GM19023 (cell line): ENCODE data around the gene PHLPP1.
"Not testable (repeated sequence)": the region's sequence is repeated elsewhere in the genome, so short reads cannot be mapped to it uniquely, and the experiment has no call there.

Experiments used
- ATAC-seq: cut with Tn5 transposase; IDR thresholded peaks from one replicate; pipeline ENCODE4 v1.9.1; 2021; ENCODE audit warnings: mild to moderate bottlenecking, moderate library complexity; ENCODE audit not compliant: unreplicated experiment

The PHLPP1 gene

GRCh38 chr18:62740650-62741049, 25.3 kb downstream of the PHLPP1 start:
- ATAC-seq: not testable (repeated sequence)

GRCh38 chr18:62741118-62741566, 25.8 kb downstream of the PHLPP1 start:
- no peak for ATAC-seq

- ATAC-seq: no peak
These were observed 26.2 kb downstream of the PHLPP1 start for GRCh38 chr18:62741584-62741983.

GRCh38 chr18:62744076-62744968, 29.0 kb downstream of the PHLPP1 start:
- no peak for ATAC-seq

GRCh38 chr18:62745089-62745751, 29.9 kb downstream of the PHLPP1 start:
- no peak for ATAC-seq

GRCh38 chr18:62749389-62749788, 34.0 kb downstream of the PHLPP1 start:
- no peak for ATAC-seq

GRCh38 chr18:62751341-62751821, 36.0 kb downstream of the PHLPP1 start:
- ATAC-seq: no peak

- ATAC-seq: no peak
These were observed 36.6 kb downstream of the PHLPP1 start for GRCh38 chr18:62751977-62752376.

GRCh38 chr18:62754026-62754425, 38.7 kb downstream of the PHLPP1 start:
- ATAC-seq: no peak

GRCh38 chr18:62755454-62755853, 40.1 kb downstream of the PHLPP1 start:
- no peak for ATAC-seq

GRCh38 chr18:62755946-62756345, 40.6 kb downstream of the PHLPP1 start:
- ATAC-seq: no peak

GRCh38 chr18:62757399-62758010, 42.2 kb downstream of the PHLPP1 start:
- ATAC-seq: no peak

- no peak for ATAC-seq
These were observed 43.2 kb downstream of the PHLPP1 start for GRCh38 chr18:62758591-62758990.

GRCh38 chr18:62759704-62760402, 44.5 kb downstream of the PHLPP1 start:
- no peak for ATAC-seq

GRCh38 chr18:62760403-62760734, 45.0 kb downstream of the PHLPP1 start:
- no peak for ATAC-seq

GRCh38 chr18:62763101-62763521, 47.8 kb downstream of the PHLPP1 start:
- ATAC-seq: no peak

GRCh38 chr18:62766266-62766665, 50.9 kb downstream of the PHLPP1 start:
- ATAC-seq: no peak

GRCh38 chr18:62767321-62767720, 52.0 kb downstream of the PHLPP1 start:
- ATAC-seq: no peak

GRCh38 chr18:62767836-62768557, 52.7 kb downstream of the PHLPP1 start:
- no peak for ATAC-seq

GRCh38 chr18:62768558-62768943, 53.2 kb downstream of the PHLPP1 start:
- ATAC-seq: no peak
